Activated naive CD8-positive, alpha-beta T cell (primary cell): Measurements from ENCODE around the gene RPL37A.

Experiments
- H3K27ac Mint-ChIP-seq: one replicate; pipeline ENCODE4 v1.8.0; 2021; ENCODE audit warnings: mixed read lengths
- H3K27me3 Mint-ChIP-seq: one replicate; pipeline ENCODE4 v1.8.0; 2021; ENCODE audit warnings: mixed read lengths
- H3K36me3 Mint-ChIP-seq: one replicate; pipeline ENCODE4 v1.8.0; 2021; ENCODE audit warnings: mixed read lengths
- H3K4me1 Mint-ChIP-seq: one replicate; pipeline ENCODE4 v1.8.0; 2021; ENCODE audit warnings: low read depth, mixed read lengths
- H3K4me3 Mint-ChIP-seq: one replicate; pipeline ENCODE4 v1.8.0; 2021; ENCODE audit warnings: mild to moderate bottlenecking, mixed read lengths
- H3K9me3 Mint-ChIP-seq: one replicate; pipeline ENCODE4 v1.8.0; 2021; ENCODE audit warnings: low read depth, mixed read lengths

RPL37A gene

GRCh38 chr2:216540920-216541319 is 42.3 kb downstream of the RPL37A start:
- no peak overlapping the region for H3K27ac Mint-ChIP-seq
- peaks cover 2% of the 10 kb centered on the region for H3K36me3 Mint-ChIP-seq
- H3K4me3 Mint-ChIP-seq: no peak overlapping the region

GRCh38 chr2:216541505-216541904 is 42.9 kb downstream of the RPL37A start:
- Mint-ChIP-seq H3K4me1 (no peaks in the 10 kb centered on the region), H3K27me3 (peaks cover 8% of the 10 kb centered on the region), H3K27ac (no peak overlapping the region), H3K36me3 (peaks cover 2% of the 10 kb centered on the region), H3K9me3 (no peaks in the 10 kb centered on the region), H3K4me3 (no peak overlapping the region)

More at GRCh38 chr2:216540920-216541319, 42.3 kb downstream of the RPL37A start:
- H3K27me3 Mint-ChIP-seq: peaks cover 6% of the 10 kb centered on the region
- H3K9me3 Mint-ChIP-seq: no peaks in the 10 kb centered on the region
- no peaks in the 10 kb centered on the region for H3K4me1 Mint-ChIP-seq

- Mint-ChIP-seq H3K27me3 (peaks cover 8% of the 10 kb centered on the region), H3K9me3 (no peaks in the 10 kb centered on the region), H3K4me1 (no peaks in the 10 kb centered on the region), H3K27ac (no peak overlapping the region), H3K4me3 (no peak overlapping the region), H3K36me3 (no peaks in the 10 kb centered on the region)
These were observed 46.7 kb downstream of the RPL37A start for GRCh38 chr2:216545359-216545758.

- Mint-ChIP-seq H3K4me3 (no peak overlapping the region), H3K9me3 (no peaks in the 10 kb centered on the region), H3K4me1 (no peaks in the 10 kb centered on the region), H3K27ac (no peak overlapping the region), H3K36me3 (no peaks in the 10 kb centered on the region), H3K27me3 (peaks cover 8% of the 10 kb centered on the region)
These were observed 47.6 kb downstream of the RPL37A start for GRCh38 chr2:216546241-216546640.

GRCh38 chr2:216546641-216547403 is 48.2 kb downstream of the RPL37A start:
- Mint-ChIP-seq H3K36me3 (no peaks in the 10 kb centered on the region), H3K4me1 (no peaks in the 10 kb centered on the region), H3K27ac (no peak overlapping the region), H3K4me3 (no peak overlapping the region), H3K9me3 (no peaks in the 10 kb centered on the region), H3K27me3 (peaks cover 8% of the 10 kb centered on the region)

- Mint-ChIP-seq H3K36me3 (no peaks in the 10 kb centered on the region), H3K9me3 (no peaks in the 10 kb centered on the region), H3K27ac (no peak overlapping the region), H3K4me1 (no peaks in the 10 kb centered on the region), H3K4me3 (no peak overlapping the region), H3K27me3 (peaks cover 8% of the 10 kb centered on the region)
These were observed 50.3 kb downstream of the RPL37A start for GRCh38 chr2:216548901-216549331.

GRCh38 chr2:216549926-216550690 is 51.5 kb downstream of the RPL37A start:
- no peaks in the 10 kb centered on the region for H3K36me3 Mint-ChIP-seq
- H3K9me3 Mint-ChIP-seq: no peaks in the 10 kb centered on the region
- H3K27me3 Mint-ChIP-seq: peaks cover 8% of the 10 kb centered on the region
- H3K4me3 Mint-ChIP-seq: no peak overlapping the region
- H3K4me1 Mint-ChIP-seq: no peaks in the 10 kb centered on the region
- no peak overlapping the region for H3K27ac Mint-ChIP-seq

- Mint-ChIP-seq H3K27ac (no peak overlapping the region), H3K4me3 (no peak overlapping the region), H3K27me3 (no peaks in the 10 kb centered on the region), H3K4me1 (no peaks in the 10 kb centered on the region), H3K9me3 (no peaks in the 10 kb centered on the region), H3K36me3 (no peaks in the 10 kb centered on the region)
These were observed 52.8 kb downstream of the RPL37A start for GRCh38 chr2:216551234-216552068.

GRCh38 chr2:216553093-216553478 is 54.4 kb downstream of the RPL37A start:
- no peaks in the 10 kb centered on the region for H3K27me3 Mint-ChIP-seq
- no peaks in the 10 kb centered on the region for H3K4me1 Mint-ChIP-seq
- H3K4me3 Mint-ChIP-seq: no peak overlapping the region
- no peak overlapping the region for H3K27ac Mint-ChIP-seq
- H3K36me3 Mint-ChIP-seq: no peaks in the 10 kb centered on the region
- no peaks in the 10 kb centered on the region for H3K9me3 Mint-ChIP-seq
